ENCODE measurements around the gene ULK2. TPM values are rescaled to one million over a fixed set of nuclear protein-coding genes. Genes with fewer than 3 reads are reported as not detected.

The ULK2 gene
- total and polyA plus RNA-seq, 10 of the 15 experiments (the other 5 are each of a cell fraction or from before 2014, with no cell fraction given), result 0.29 to 5.3 (median 1.6) TPM

DNA sequence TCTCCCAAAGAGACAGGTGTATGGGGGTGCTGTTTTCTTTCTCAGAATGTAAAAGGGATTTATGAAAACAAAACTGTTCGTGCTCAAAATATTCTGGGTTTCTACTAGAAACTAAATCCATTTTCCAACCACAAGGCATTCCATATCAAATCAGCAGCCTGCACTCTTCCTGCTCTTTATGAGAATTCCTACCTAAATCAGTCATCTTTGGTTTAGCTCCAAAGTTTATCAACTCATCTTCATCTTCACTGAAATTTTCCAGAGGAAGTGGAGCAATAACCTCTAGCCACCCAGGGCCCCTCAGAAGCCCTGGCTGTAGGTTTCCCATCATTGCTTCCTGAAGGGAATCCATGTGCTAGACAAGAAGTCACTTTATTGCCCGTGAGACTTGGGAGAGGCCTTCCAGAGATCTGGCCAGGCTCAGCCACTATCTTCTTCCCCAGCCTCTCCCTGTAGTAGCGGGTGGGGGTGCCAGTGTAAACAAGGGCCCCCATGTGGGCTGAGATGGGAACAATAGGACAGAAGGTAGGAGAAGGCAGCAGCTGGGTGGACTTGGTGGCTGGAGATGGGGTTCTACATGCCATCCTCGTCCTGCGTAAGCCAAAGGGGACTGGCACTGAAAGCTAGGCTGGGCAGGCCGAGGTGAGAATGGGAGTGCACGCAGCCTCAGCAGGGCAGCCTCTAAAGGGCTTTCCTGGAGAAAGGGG is 97.6 kb downstream of the ULK2 start:
- no TSS peak for BruUV-seq (replicated peaks)
- DNase-seq (ENCODE audit: low read depth, low spot score) (no peak), FAIRE-seq (no peak), ATAC-seq (no peak)
- TF ChIP-seq MXI1 (IDR thresholded peaks at IDR 0.05; ENCODE audit: low read depth, low read length), result no peak
- no peak for TF ChIP-seq IRF4 (IDR thresholded peaks at IDR 0.05; ENCODE audit: low read depth, low read length)
- TF ChIP-seq FOXM1 (IDR thresholded peaks at IDR 0.05; ENCODE audit: low read depth, low read length), result no peak
- TF ChIP-seq ASH2L (IDR thresholded peaks at IDR 0.05; ENCODE audit: borderline replicate concordance, low read depth), result no peak
- SMC1A ChIA-PET (ENCODE audit: uncharacterized antibody, unreplicated experiment), result no interaction called here
- no peak overlapping the region for H3K4me3 ChIP-seq
- 86% methylated on average over 7 of the region's 7 CpGs for WGBS (ENCODE audit: insufficient coverage, insufficient replicate concordance, low lambda C conversion rate, missing lambda C conversion rate)
- H3K9me3 ChIP-seq (replicated peaks; ENCODE audit: control insufficient read depth, insufficient read depth, low read length), result no peaks in the 10 kb centered on the region
- in situ Hi-C loops (cut with MboI) (loop anchor here (5.0 kb wide), 1 partner anchor 258 kb away; no protein-coding TSS in a partner anchor), intact Hi-C loops (cut with micrococcal nuclease; ENCODE audit: unreplicated experiment) (loop anchor here (5.0 kb wide), 1 partner anchor 123 kb away; the partner anchor contains the start of gene ALDH3A2)
- H3K4me1 ChIP-seq (ENCODE audit: control insufficient read depth, insufficient read depth, low read length), result peaks cover 18% of the 10 kb centered on the region
- no peaks in the 10 kb centered on the region for H3K79me2 ChIP-seq (ENCODE audit: control insufficient read depth, insufficient read depth, low read length)
- no peaks in the 10 kb centered on the region for H4K20me1 ChIP-seq (ENCODE audit: control insufficient read depth, insufficient read depth)
- no peak overlapping the region for H3K4me2 ChIP-seq (ENCODE audit: control insufficient read depth, insufficient read depth)
- POLR2A ChIA-PET, result no interaction called here
- no peaks in the 10 kb centered on the region for H3K36me3 ChIP-seq (ENCODE audit: control insufficient read depth in 2 of 2, insufficient read depth in 2 of 2, low read length in 1 of 2)
- CTCF ChIA-PET, result interaction anchor here (6.0 kb wide), 1 partner anchor 258 kb away, joined by 52 read pairs; no protein-coding TSS in a partner anchor
- RAD21 ChIA-PET (ENCODE audit: unreplicated experiment), result interaction anchor here (1.0 kb wide), 1 partner anchor 253 kb away, joined by 3 read pairs; no protein-coding TSS in a partner anchor
- no peak overlapping the region for H2AFZ ChIP-seq (ENCODE audit: control insufficient read depth, low read depth, low read length)
- no peak overlapping the region for H3K27ac ChIP-seq (ENCODE audit: control insufficient read depth, insufficient read depth)
- H3K9ac ChIP-seq (ENCODE audit: control insufficient read depth, insufficient read depth, low read length), result no peak overlapping the region
- no peaks in the 10 kb centered on the region for H3K27me3 ChIP-seq (replicated peaks in 1 of 2; ENCODE audit: control insufficient read depth in 2 of 2, insufficient read depth in 2 of 2, low read length in 1 of 2)

GRCh38 chr17:19768046-19768782 is 99.5 kb downstream of the ULK2 start:
- Histone ChIP-seq H3K9ac (ENCODE audit: control insufficient read depth, insufficient read depth, low read length) (no peak overlapping the region), H3K27ac (ENCODE audit: control insufficient read depth, insufficient read depth) (peak overlapping the region; percentile 1; the same call in 1 of the 2 replicates), H3K36me3 (ENCODE audit: control insufficient read depth in 2 of 2, insufficient read depth in 2 of 2, low read length in 1 of 2) (no peaks in the 10 kb centered on the region), H4K20me1 (ENCODE audit: control insufficient read depth, insufficient read depth) (no peaks in the 10 kb centered on the region), H3K4me3 (no peak overlapping the region), H3K27me3 (replicated peaks in 1 of 2; ENCODE audit: control insufficient read depth in 2 of 2, insufficient read depth in 2 of 2, low read length in 1 of 2) (no peaks in the 10 kb centered on the region), H3K4me1 (ENCODE audit: control insufficient read depth, insufficient read depth, low read length) (peaks cover 18% of the 10 kb centered on the region), H3K9me3 (replicated peaks; ENCODE audit: control insufficient read depth, insufficient read depth, low read length) (no peaks in the 10 kb centered on the region), H2AFZ (ENCODE audit: control insufficient read depth, low read depth, low read length) (peak overlapping the region; percentile 9; the same call in 1 of the 2 replicates), H3K4me2 (ENCODE audit: control insufficient read depth, insufficient read depth) (peak overlapping the region; percentile 47), H3K79me2 (ENCODE audit: control insufficient read depth, insufficient read depth, low read length) (no peaks in the 10 kb centered on the region)
- ChIA-PET CTCF (interaction anchor here (1.0 to 6.0 kb wide), 4 partner anchors 10 to 405 kb away, joined by 3 to 52 read pairs (median 4); no protein-coding TSS in a partner anchor), RAD21 (ENCODE audit: unreplicated experiment) (interaction anchor here (1.1 kb wide), 1 partner anchor 406 kb away, joined by 3 read pairs; the partner anchor contains the start of gene B9D1), SMC1A (ENCODE audit: uncharacterized antibody, unreplicated experiment) (interaction anchor here (4.5 kb wide), 1 partner anchor 256 kb away, joined by 22 read pairs; no protein-coding TSS in a partner anchor), POLR2A (no interaction called here)
- ATAC-seq, result peak; percentile 43
- intact Hi-C loops (cut with micrococcal nuclease; ENCODE audit: unreplicated experiment) (loop anchor here (5.0 kb wide), 1 partner anchor 121 kb away; the partner anchor contains the start of gene ALDH3A2), in situ Hi-C loops (cut with MboI) (loop anchor here (5.0 kb wide), 1 partner anchor 256 kb away; no protein-coding TSS in a partner anchor)
- DNase-seq (ENCODE audit: low read depth, low spot score), result no peak
- no peak for FAIRE-seq
- TF ChIP-seq ZZZ3 (IDR thresholded peaks at IDR 0.05; ENCODE audit: control insufficient read depth, insufficient read length, low read depth), result no peak
- no peak for TF ChIP-seq PML (IDR thresholded peaks at IDR 0.05; ENCODE audit: low read length)
- TF ChIP-seq, protein P1, sequence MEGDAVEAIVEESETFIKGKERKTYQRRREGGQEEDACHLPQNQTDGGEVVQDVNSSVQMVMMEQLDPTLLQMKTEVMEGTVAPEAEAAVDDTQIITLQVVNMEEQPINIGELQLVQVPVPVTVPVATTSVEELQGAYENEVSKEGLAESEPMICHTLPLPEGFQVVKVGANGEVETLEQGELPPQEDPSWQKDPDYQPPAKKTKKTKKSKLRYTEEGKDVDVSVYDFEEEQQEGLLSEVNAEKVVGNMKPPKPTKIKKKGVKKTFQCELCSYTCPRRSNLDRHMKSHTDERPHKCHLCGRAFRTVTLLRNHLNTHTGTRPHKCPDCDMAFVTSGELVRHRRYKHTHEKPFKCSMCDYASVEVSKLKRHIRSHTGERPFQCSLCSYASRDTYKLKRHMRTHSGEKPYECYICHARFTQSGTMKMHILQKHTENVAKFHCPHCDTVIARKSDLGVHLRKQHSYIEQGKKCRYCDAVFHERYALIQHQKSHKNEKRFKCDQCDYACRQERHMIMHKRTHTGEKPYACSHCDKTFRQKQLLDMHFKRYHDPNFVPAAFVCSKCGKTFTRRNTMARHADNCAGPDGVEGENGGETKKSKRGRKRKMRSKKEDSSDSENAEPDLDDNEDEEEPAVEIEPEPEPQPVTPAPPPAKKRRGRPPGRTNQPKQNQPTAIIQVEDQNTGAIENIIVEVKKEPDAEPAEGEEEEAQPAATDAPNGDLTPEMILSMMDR (IDR thresholded peaks at IDR 0.05 in 2 of 3, conservative IDR thresholded peaks at IDR 0.05 in 1 of 3; ENCODE audit: control insufficient read depth in 2 of 3, extremely low read depth in 1 of 3, insufficient read depth in 1 of 3, low read depth in 3 of 3, low read length in 3 of 3), result no peak
- no peak for TF ChIP-seq YBX1 (IDR thresholded peaks at IDR 0.05)
- no TSS peak for BruUV-seq (replicated peaks)
- WGBS (ENCODE audit: insufficient coverage, insufficient replicate concordance, low lambda C conversion rate, missing lambda C conversion rate), result 28% methylated on average over 10 of the region's 10 CpGs
